Liver (tissue), 9 donors: ENCODE measurements around the gene BMAL2. TPM values are rescaled to one million over a fixed set of nuclear protein-coding genes. Genes with fewer than 3 reads are reported as not detected.

Experiments used
- DNase-seq: peaks from one replicate; pipeline ENCODE4 v3.0.0-alpha.2; 2017; ENCODE audit warnings: low spot score
- H3K27ac ChIP-seq, 2 donors: one replicate each; pipeline ENCODE4 v1.7.0; 2013; ENCODE audit warnings: inconsistent platforms in 2 of 2, low read length in 2 of 2, control low read depth in 1 of 2, low read depth in 1 of 2, mild to moderate bottlenecking in 1 of 2
- H3K27me3 ChIP-seq, 4 donors: one replicate each; pipeline versions ENCODE4 v1.6.1 to v1.7.0; 2013; ENCODE audit warnings: low read length in 3 of 4, inconsistent platforms in 1 of 4, mild to moderate bottlenecking in 1 of 4, moderate library complexity in 1 of 4; ENCODE audit not compliant: control insufficient read depth in 4 of 4, insufficient read depth in 4 of 4
- H3K36me3 ChIP-seq, 4 donors: one replicate each; pipeline versions ENCODE4 v1.6.1 to v1.7.0; 2013; ENCODE audit warnings: low read length in 3 of 4, mild to moderate bottlenecking in 3 of 4, low read depth in 1 of 4, moderate library complexity in 1 of 4; ENCODE audit not compliant: control insufficient read depth in 4 of 4, insufficient read depth in 3 of 4
- H3K4me1 ChIP-seq, 4 donors: one replicate each; pipeline versions ENCODE4 v1.6.1 to v1.7.0; 2013; ENCODE audit warnings: low read length in 3 of 4, mild to moderate bottlenecking in 3 of 4, moderate library complexity in 1 of 4; ENCODE audit not compliant: control insufficient read depth in 4 of 4, insufficient read depth in 4 of 4
- H3K4me3 ChIP-seq, 3 donors: one replicate each; pipeline versions ENCODE4 v1.6.1 to v1.7.0; 2013; ENCODE audit warnings: low read length in 3 of 3, control low read depth in 1 of 3, low read depth in 1 of 3, mild to moderate bottlenecking in 1 of 3
- H3K9ac ChIP-seq, 2 donors: one replicate each; pipeline ENCODE4 v1.7.0; 2013; ENCODE audit warnings: low read length in 2 of 2, mild to moderate bottlenecking in 2 of 2, moderate library complexity in 2 of 2, control low read depth in 1 of 2, low read depth in 1 of 2
- H3K9me3 ChIP-seq, 4 donors: one replicate each; pipeline versions ENCODE4 v1.6.1 to v1.7.0; 2013; ENCODE audit warnings: low read length in 3 of 4; ENCODE audit not compliant: control insufficient read depth in 4 of 4
- ATF3 ChIP-seq: IDR thresholded peaks from 2 replicates; pipeline ENCODE4 v1.6.1; 2016; ENCODE audit warnings: antibody characterized with exemption
- EGR1 ChIP-seq, 2 donors: IDR thresholded peaks; 2 replicates each; pipeline ENCODE4 v1.6.1; 2016 to 2018; ENCODE audit warnings: antibody characterized with exemption in 2 of 2, low read depth in 2 of 2
- FOXA1 ChIP-seq: IDR thresholded peaks from 2 replicates; pipeline ENCODE4 v1.6.1; 2016; ENCODE audit warnings: antibody characterized with exemption
- FOXA2 ChIP-seq: IDR thresholded peaks from 2 replicates; pipeline ENCODE4 v1.6.1; 2016; ENCODE audit warnings: antibody characterized with exemption
- GABPA ChIP-seq, 2 donors: IDR thresholded peaks in 1 of 2; conservative IDR thresholded peaks in 1 of 2; 2 replicates each; pipeline ENCODE4 v1.6.1; 2016; ENCODE audit warnings: antibody characterized with exemption in 2 of 2, mild to moderate bottlenecking in 1 of 2, moderate library complexity in 1 of 2
- HNF4A ChIP-seq, 2 donors: conservative IDR thresholded peaks; 2 replicates each; pipeline ENCODE4 v1.6.1; 2016; ENCODE audit warnings: antibody characterized with exemption in 2 of 2, mild to moderate bottlenecking in 2 of 2
- HNF4G ChIP-seq: IDR thresholded peaks from 2 replicates; pipeline ENCODE4 v1.6.1; 2016; ENCODE audit warnings: antibody characterized with exemption
- JUND ChIP-seq, 2 donors: IDR thresholded peaks; 2 replicates each; pipeline ENCODE4 v1.6.1; 2016; ENCODE audit warnings: antibody characterized with exemption in 2 of 2
- MAX ChIP-seq: IDR thresholded peaks from 2 replicates; pipeline ENCODE4 v1.6.1; 2016; ENCODE audit warnings: antibody characterized with exemption
- NR2F2 ChIP-seq: IDR thresholded peaks from 2 replicates; pipeline ENCODE4 v1.6.1; 2016; ENCODE audit warnings: antibody characterized with exemption
- RAD21 ChIP-seq, 2 donors: IDR thresholded peaks; 2 replicates each; pipeline ENCODE4 v1.6.1; 2016; ENCODE audit warnings: antibody characterized with exemption in 2 of 2, mild to moderate bottlenecking in 2 of 2
- REST ChIP-seq: IDR thresholded peaks from 2 replicates; pipeline ENCODE4 v1.6.1; 2016; ENCODE audit warnings: antibody characterized with exemption, mild to moderate bottlenecking
- RXRA ChIP-seq, 2 donors: IDR thresholded peaks; 2 replicates each; pipeline ENCODE4 v1.6.1; 2017 to 2018; ENCODE audit warnings: antibody characterized with exemption in 2 of 2, mild to moderate bottlenecking in 1 of 2
- SP1 ChIP-seq: IDR thresholded peaks from 2 replicates; pipeline ENCODE4 v1.6.1; 2018; ENCODE audit warnings: antibody characterized with exemption, mild to moderate bottlenecking
- TAF1 ChIP-seq: conservative IDR thresholded peaks from 2 replicates; pipeline ENCODE4 v1.6.1; 2016; ENCODE audit warnings: antibody characterized with exemption, mild to moderate bottlenecking
- YY1 ChIP-seq: IDR thresholded peaks from 2 replicates; pipeline ENCODE4 v1.6.1; 2016; ENCODE audit warnings: antibody characterized with exemption, mild to moderate bottlenecking
- ZBTB33 ChIP-seq: IDR thresholded peaks from 2 replicates; pipeline ENCODE4 v1.6.1; 2016; ENCODE audit warnings: antibody characterized with exemption
- whole genome bisulfite sequencing: extraction: QIAGEN DNeasy Blood & Tissue Kit; methylation state at CpG from one replicate; pipeline ENCODE4 v1.1.7; 2013; 5-methylcytosine and 5-hydroxymethylcytosine counted together
- polyA plus RNA-seq, 2 donors: library from polyadenylated mRNA; stranded (reverse) in 1 of 2; unstranded in 1 of 2; fragments of 200-250 nt in 1 of 2; fragments of >200 nt in 1 of 2; fragmentation: Nextera tagmentation in 1 of 2; extraction: Ambion mirVana in 1 of 2; gene quantifications; one replicate each; pipeline versions ENCODE4 v1.2.1 to v1.2.3, GENCODE V29; 2013 to 2015
- total RNA-seq, 2 donors: library from RNA; depleted of rRNA; stranded (reverse); fragments of >200 nt; gene quantifications; one replicate each; pipeline ENCODE4 v1.2.3, GENCODE V29; 2014
- TF ChIP-seq, protein P1 (sequence below): fragments of 150-350 bp; IDR thresholded peaks from 2 replicates; pipeline ENCODE4 v1.5.1; 2017; ENCODE audit warnings: improper control_type of control experiment, low read depth, low read length; ENCODE audit not compliant: missing input control
- donor health status: healthy.
- donor health status: healthy.
- donor health status: healthy.
- donor health status: healthy.
- donor health status: healthy.

The BMAL2 gene
- total and polyA plus RNA-seq, 4 donors, result 1.4 to 4.4 (median 1.7) TPM

DNA sequence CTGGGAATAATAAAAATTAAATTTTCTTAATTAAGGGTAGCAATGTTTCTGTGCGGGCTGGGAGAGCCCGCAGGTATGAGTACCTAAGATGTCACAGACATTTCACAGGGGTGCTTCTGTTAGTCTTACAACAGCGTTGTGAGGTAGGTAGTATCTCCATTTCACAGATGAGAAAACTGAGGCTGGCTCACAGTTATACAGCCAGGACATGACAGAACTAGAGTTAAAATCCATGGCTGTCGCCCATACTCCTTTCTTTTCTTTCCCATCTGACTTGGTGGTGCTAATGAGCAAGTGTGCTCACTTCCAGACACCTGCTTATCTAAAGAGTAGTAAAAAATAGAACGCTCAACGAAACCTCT lies 2.1 kb downstream of the BMAL2 start:
- DNase-seq, result no peak
- TF ChIP-seq NR2F2, result no peak
- TF ChIP-seq ZBTB33, result no peak
- TF ChIP-seq REST, result no peak
- TF ChIP-seq RAD21 (IDR thresholded peaks at IDR 0.05), result no peak
- no peak for TF ChIP-seq SP1
- TF ChIP-seq FOXA2, result no peak
- TF ChIP-seq TAF1, result no peak
- no peak for TF ChIP-seq YY1
- TF ChIP-seq HNF4A (conservative IDR thresholded peaks at IDR 0.05), result no peak
- no peak for TF ChIP-seq JUND (IDR thresholded peaks at IDR 0.05)
- TF ChIP-seq, protein P1, sequence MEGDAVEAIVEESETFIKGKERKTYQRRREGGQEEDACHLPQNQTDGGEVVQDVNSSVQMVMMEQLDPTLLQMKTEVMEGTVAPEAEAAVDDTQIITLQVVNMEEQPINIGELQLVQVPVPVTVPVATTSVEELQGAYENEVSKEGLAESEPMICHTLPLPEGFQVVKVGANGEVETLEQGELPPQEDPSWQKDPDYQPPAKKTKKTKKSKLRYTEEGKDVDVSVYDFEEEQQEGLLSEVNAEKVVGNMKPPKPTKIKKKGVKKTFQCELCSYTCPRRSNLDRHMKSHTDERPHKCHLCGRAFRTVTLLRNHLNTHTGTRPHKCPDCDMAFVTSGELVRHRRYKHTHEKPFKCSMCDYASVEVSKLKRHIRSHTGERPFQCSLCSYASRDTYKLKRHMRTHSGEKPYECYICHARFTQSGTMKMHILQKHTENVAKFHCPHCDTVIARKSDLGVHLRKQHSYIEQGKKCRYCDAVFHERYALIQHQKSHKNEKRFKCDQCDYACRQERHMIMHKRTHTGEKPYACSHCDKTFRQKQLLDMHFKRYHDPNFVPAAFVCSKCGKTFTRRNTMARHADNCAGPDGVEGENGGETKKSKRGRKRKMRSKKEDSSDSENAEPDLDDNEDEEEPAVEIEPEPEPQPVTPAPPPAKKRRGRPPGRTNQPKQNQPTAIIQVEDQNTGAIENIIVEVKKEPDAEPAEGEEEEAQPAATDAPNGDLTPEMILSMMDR, result no peak
- no peak for TF ChIP-seq FOXA1
- no peak for TF ChIP-seq GABPA (IDR thresholded peaks at IDR 0.05 in 1 of 2, conservative IDR thresholded peaks at IDR 0.05 in 1 of 2)
- TF ChIP-seq MAX, result no peak
- no peak for TF ChIP-seq EGR1 (IDR thresholded peaks at IDR 0.05; ENCODE audit: low read depth in 2 of 2)
- no peak for TF ChIP-seq ATF3
- TF ChIP-seq RXRA (IDR thresholded peaks at IDR 0.05), result no peak
- TF ChIP-seq HNF4G, result no peak
- Histone ChIP-seq H3K9me3 (no peaks in the 10 kb centered on the region), H3K4me1 (peaks cover 3 to 47% (median 28%) of the 10 kb centered on the region in 4 donors), H3K4me3 (no peak overlapping the region), H3K27me3 (no peaks in the 10 kb centered on the region), H3K27ac (peak overlapping the region; percentile 84 to 87), H3K9ac (no peak overlapping the region), H3K36me3 (no peaks in the 10 kb centered on the region)
- 79% methylated on average over 6 of the region's 6 CpGs for WGBS
